Posterior vena cava (tissue), 2 donors: Measurements from ENCODE around the gene UBAP1L. TPM values are rescaled to one million over a fixed set of nuclear protein-coding genes. Genes with fewer than 3 reads are reported as not detected.
"Not testable (repeated sequence)": the region's sequence is repeated elsewhere in the genome, so short reads cannot be mapped to it uniquely, and the experiment has no call there.

Experiments used
- DNase-seq: peaks from one replicate; pipeline ENCODE4 v3.0.0-alpha.2; 2020; ENCODE audit warnings: low spot score
- intact Hi-C, 2 donors: fragments of 100-400 bp; cut with DNase I; formaldehyde crosslinking; loops; one replicate each; pipeline versions ENCODE4 v1.14.1 to v1.14.2; 2022 to 2023
- total RNA-seq, 2 donors: library from RNA; stranded (reverse); fragmentation: NEBNext Ultra II Directional; extraction: Animal tissue kit (Norgen Biotek cat#: 25700); gene quantifications; one replicate each; pipeline ENCODE4 v1.2.1, GENCODE V29; 2021
- donor health status: DM: yes; HTN: yes; CAD: no.
- donor health status: DM: yes; HTN: yes; CAD: no.

Gene UBAP1L
- total RNA-seq, 2 donors from 2014 or later = 3.6 to 3.7 TPM

GRCh38 chr15:65101891-65102708, 12.9 kb downstream of the UBAP1L start:
- intact Hi-C loops = loop anchor here (2.0 to 5.0 kb wide), 2 partner anchors 70 to 75 kb away; no protein-coding TSS in a partner anchor
- no peak for DNase-seq

- DNase-seq = peak; percentile 89
- intact Hi-C loops = loop anchor here in 1 of 2 donors (5.0 kb wide), 1 partner anchor 69 kb away; no protein-coding TSS in a partner anchor
These were observed 13.5 kb downstream of the UBAP1L start for GRCh38 chr15:65101411-65101890.

GRCh38 chr15:65100442-65100841, 14.6 kb downstream of the UBAP1L start:
- DNase-seq = no peak

GRCh38 chr15:65099801-65100200, 15.2 kb downstream of the UBAP1L start:
- intact Hi-C loops = loop anchor here in 1 of 2 donors (5.0 kb wide), 1 partner anchor 68 kb away; no protein-coding TSS in a partner anchor
- DNase-seq = not testable (repeated sequence)

More at GRCh38 chr15:65100442-65100841, 14.6 kb downstream of the UBAP1L start:
- intact Hi-C loops = loop anchor here in 1 of 2 donors (5.0 kb wide), 1 partner anchor 68 kb away; no protein-coding TSS in a partner anchor

GRCh38 chr15:65099336-65099735, 15.7 kb downstream of the UBAP1L start:
- no peak for DNase-seq
- intact Hi-C loops = no loop called here

GRCh38 chr15:65097651-65098263, 17.2 kb downstream of the UBAP1L start:
- intact Hi-C loops = no loop called here

GRCh38 chr15:65096481-65097385, 18.3 kb downstream of the UBAP1L start:
- intact Hi-C loops = no loop called here

More at GRCh38 chr15:65097651-65098263, 17.2 kb downstream of the UBAP1L start:
- DNase-seq = no peak

GRCh38 chr15:65095747-65096104, 19.3 kb downstream of the UBAP1L start:
- no peak for DNase-seq
- intact Hi-C loops = no loop called here

More at GRCh38 chr15:65096481-65097385, 18.3 kb downstream of the UBAP1L start:
- DNase-seq = no peak

GRCh38 chr15:65095011-65095746, 19.8 kb downstream of the UBAP1L start:
- intact Hi-C loops = no loop called here
- DNase-seq = no peak

- intact Hi-C loops = no loop called here
These were observed 20.6 kb downstream of the UBAP1L start for GRCh38 chr15:65094294-65094995.

GRCh38 chr15:65093793-65094170, 21.2 kb downstream of the UBAP1L start:
- intact Hi-C loops, DNase-seq: not testable (repeated sequence)

More at GRCh38 chr15:65094294-65094995, 20.6 kb downstream of the UBAP1L start:
- no peak for DNase-seq

- DNase-seq = peak; percentile 70
- intact Hi-C loops = no loop called here
These were observed 21.8 kb downstream of the UBAP1L start for GRCh38 chr15:65092911-65093792.

GRCh38 chr15:65091946-65092770, 22.8 kb downstream of the UBAP1L start:
- intact Hi-C loops = no loop called here
- peak; percentile 43 for DNase-seq

GRCh38 chr15:65089206-65089824, 25.7 kb downstream of the UBAP1L start:
- intact Hi-C loops = loop anchor here (5.0 to 10.0 kb wide), 2 partner anchors 37 to 55 kb away; no protein-coding TSS in a partner anchor
- no peak for DNase-seq

- intact Hi-C loops = loop anchor here (5.0 to 10.0 kb wide), 2 partner anchors 36 to 54 kb away; no protein-coding TSS in a partner anchor
- DNase-seq = no peak
These were observed 26.4 kb downstream of the UBAP1L start for GRCh38 chr15:65088643-65089021.
